Limb (tissue), 2 donors: Measurements from ENCODE around the gene USP2.

Experiments
- DNase-seq, 2 donors: peaks; one replicate each; pipeline ENCODE4 v3.0.0-alpha.2; 2016; ENCODE audit errors: extremely low spot score in 2 of 2

Gene USP2

DNA sequence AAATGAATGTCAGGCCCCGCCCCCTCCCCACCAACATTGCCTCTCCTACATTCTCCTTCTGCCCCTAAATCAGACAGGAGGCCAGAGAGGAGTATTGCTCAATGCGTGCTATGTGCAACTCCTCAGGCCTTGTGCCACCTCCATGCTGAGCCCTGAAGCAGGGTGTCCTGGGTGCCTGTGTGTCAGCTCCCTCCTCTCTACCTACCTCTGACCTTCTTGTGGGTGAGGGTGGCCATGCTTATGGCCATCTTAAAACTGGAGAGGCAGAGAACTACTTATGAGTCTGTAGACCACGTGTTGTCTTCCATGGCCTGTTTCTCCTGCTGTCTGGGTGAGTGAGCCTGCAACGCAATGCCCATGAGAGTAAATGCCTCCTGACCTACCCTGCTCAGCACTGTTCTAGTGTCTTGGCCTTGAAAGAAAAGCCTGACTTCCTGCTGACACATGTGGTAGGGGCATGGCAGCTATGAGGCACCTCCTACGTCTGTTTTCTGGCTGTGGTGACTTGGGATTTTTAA, 75.1 kb downstream of the USP2 start:
- DNase-seq = no peak

- DNase-seq = no peak
Measured at GRCh38 chr11:119305556-119306372, 75.7 kb downstream of the USP2 start.
